Adrenal gland (tissue), 5 donors: ENCODE measurements around the gene ZBTB7C.

ENCODE experiments used
- CTCF ChIP-seq, 6 experiments: fragments of 450-650 bp in 4 of 6; fragments of 200-600 bp in 2 of 6; sonication (generic) in 1 of 6; IDR thresholded peaks; 1 replicate in 5 of 6; 2 replicates in 1 of 6; pipeline versions ENCODE4 v1.5.1 to v1.8.0; 2016 to 2021; ENCODE audit warnings: antibody characterized with exemption in 6 of 6, mild to moderate bottlenecking in 2 of 6, moderate library complexity in 1 of 6
- POLR2A ChIP-seq, 2 donors: fragments of 450-650 bp; IDR thresholded peaks; one replicate each; pipeline ENCODE4 v1.6.1; 2017; ENCODE audit warnings: antibody characterized with exemption in 2 of 2, mild to moderate bottlenecking in 2 of 2, moderate library complexity in 1 of 2
- donor health status: DM: no; HTN: no; CAD: no.

GRCh38 chr18:48171490-48172188 is 237.5 kb downstream of the ZBTB7C start:
- no peak for TF ChIP-seq POLR2A (IDR thresholded peaks at IDR 0.05)
- TF ChIP-seq CTCF (IDR thresholded peaks at IDR 0.05), result no peak
